CD14-positive monocyte (primary cell): ENCODE measurements around the gene MAGI3. TPM values are rescaled to one million over a fixed set of nuclear protein-coding genes. Genes with fewer than 3 reads are reported as not detected.

ENCODE experiments used
- DNase-seq, 3 donors: peaks; one replicate each; pipeline ENCODE4 v3.0.0-alpha.2; 2011 to 2022
- H2AFZ ChIP-seq: 2 replicates; pipeline ENCODE4 v1.6.0; 2012; ENCODE audit warnings: mild to moderate bottlenecking, low read depth, low read length, inconsistent platforms; ENCODE audit not compliant: insufficient read depth, poor library complexity, severe bottlenecking
- H3K27ac ChIP-seq, 2 donors: 1 replicate in 1 of 2; 2 replicates in 1 of 2; pipeline ENCODE4 v1.5.1; 2012 to 2013; ENCODE audit warnings: low read length in 2 of 2, control low read depth in 1 of 2, inconsistent platforms in 1 of 2, low read depth in 1 of 2, mild to moderate bottlenecking in 1 of 2
- H3K27me3 ChIP-seq, 2 donors: one replicate each; pipeline versions ENCODE4 v1.6.0 to v1.6.1; 2011 to 2013; ENCODE audit warnings: low read length in 2 of 2; ENCODE audit not compliant: control insufficient read depth in 2 of 2, insufficient read depth in 2 of 2
- H3K36me3 ChIP-seq, 2 donors: replicated peaks in 1 of 2; 1 replicate in 1 of 2; 2 replicates in 1 of 2; pipeline versions ENCODE4 v1.5.1 to v1.6.1; 2012 to 2013; ENCODE audit warnings: low read length in 2 of 2, control low read depth in 1 of 2, inconsistent platforms in 1 of 2, mild to moderate bottlenecking in 1 of 2; ENCODE audit not compliant: insufficient read depth in 2 of 2, control insufficient read depth in 1 of 2
- H3K4me1 ChIP-seq, 2 donors: 1 replicate in 1 of 2; 2 replicates in 1 of 2; pipeline versions ENCODE4 v1.5.1 to v1.6.1; 2012 to 2013; ENCODE audit warnings: low read length in 2 of 2, control low read depth in 1 of 2, inconsistent platforms in 1 of 2, mild to moderate bottlenecking in 1 of 2, moderate library complexity in 1 of 2; ENCODE audit not compliant: insufficient read depth in 2 of 2, control insufficient read depth in 1 of 2
- H3K4me2 ChIP-seq: replicated peaks from 2 replicates; pipeline ENCODE3; 2012; ENCODE audit warnings: low read length, moderate library complexity, mild to moderate bottlenecking; ENCODE audit not compliant: poor library complexity, severe bottlenecking; ENCODE audit errors: extremely low read depth
- H3K4me3 ChIP-seq, 3 experiments: fragments of 200-600 bp in 1 of 3; sonication (generic) in 1 of 3; replicated peaks in 1 of 3; 1 replicate in 2 of 3; 2 replicates in 1 of 3; pipeline ENCODE4 v1.5.1; 2011 to 2013; ENCODE audit warnings: low read length in 3 of 3, mild to moderate bottlenecking in 3 of 3, control low read depth in 2 of 3, low read depth in 2 of 3, inconsistent platforms in 1 of 3, moderate library complexity in 1 of 3
- H3K79me2 ChIP-seq: 2 replicates; pipeline ENCODE4 v1.6.0; 2012; ENCODE audit warnings: mild to moderate bottlenecking, control low read depth, inconsistent platforms, low read length, moderate library complexity; ENCODE audit not compliant: insufficient read depth
- H3K9ac ChIP-seq: 2 replicates; pipeline ENCODE4 v1.6.0; 2017; ENCODE audit warnings: low read length, mild to moderate bottlenecking; ENCODE audit not compliant: insufficient read depth, poor library complexity, severe bottlenecking
- H3K9me3 ChIP-seq, 2 donors: replicated peaks in 1 of 2; 1 replicate in 1 of 2; 2 replicates in 1 of 2; pipeline versions ENCODE4 v1.5.1 to v1.6.1; 2012 to 2013; ENCODE audit warnings: low read length in 2 of 2, control low read depth in 1 of 2; ENCODE audit not compliant: control insufficient read depth in 1 of 2, insufficient read depth in 1 of 2
- H4K20me1 ChIP-seq: 2 replicates; pipeline ENCODE4 v1.6.0; 2012; ENCODE audit warnings: mild to moderate bottlenecking, low read length, control low read depth, moderate library complexity; ENCODE audit not compliant: insufficient read depth
- H3K27ac Mint-ChIP-seq, 7 donors: one replicate each; pipeline ENCODE4 v1.8.0; 2020; ENCODE audit warnings: mild to moderate bottlenecking in 7 of 7, mixed read lengths in 7 of 7, moderate library complexity in 6 of 7, inconsistent platforms in 2 of 7
- H3K27me3 Mint-ChIP-seq, 3 donors: one replicate each; pipeline ENCODE4 v1.8.0; 2021 to 2022; ENCODE audit warnings: low read depth in 3 of 3, mild to moderate bottlenecking in 3 of 3, mixed read lengths in 3 of 3, moderate library complexity in 3 of 3, inconsistent platforms in 1 of 3
- H3K36me3 Mint-ChIP-seq, 2 donors: one replicate each; pipeline ENCODE4 v1.8.0; 2020; ENCODE audit warnings: mixed read lengths in 2 of 2, inconsistent platforms in 1 of 2, mild to moderate bottlenecking in 1 of 2
- H3K4me1 Mint-ChIP-seq: one replicate; pipeline ENCODE4 v1.8.0; 2020; ENCODE audit warnings: mild to moderate bottlenecking, mixed read lengths
- H3K4me3 Mint-ChIP-seq, 2 donors: one replicate each; pipeline ENCODE4 v1.8.0; 2020; ENCODE audit warnings: mild to moderate bottlenecking in 2 of 2, mixed read lengths in 2 of 2, moderate library complexity in 1 of 2
- H3K9me3 Mint-ChIP-seq, 7 donors: one replicate each; pipeline ENCODE4 v1.8.0; 2020 to 2022; ENCODE audit warnings: mixed read lengths in 7 of 7, mild to moderate bottlenecking in 6 of 7, moderate library complexity in 6 of 7, inconsistent platforms in 2 of 7
- WGBS: methylation state at CpG from one replicate; pipeline ENCODE4 v1.1.5; 2013; ENCODE audit warnings: missing lambda C conversion rate; ENCODE audit not compliant: insufficient coverage; 5-methylcytosine and 5-hydroxymethylcytosine counted together
- intact Hi-C, 2 donors: fragments of 100-400 bp; cut with micrococcal nuclease; formaldehyde crosslinking; loops; one replicate each; pipeline versions ENCODE4 v1.15.0 to v1.15.1; 2023
- polyA plus RNA-seq, 3 donors: library from polyadenylated mRNA; depleted of rRNA in 1 of 3; unstranded in 2 of 3; stranded (reverse) in 1 of 3; fragments of 300-500 nt in 2 of 3; fragments of >200 nt in 1 of 3; fragmentation: Illumina TruSeq in 2 of 3; gene quantifications; 1 replicate in 2 of 3; 2 replicates in 1 of 3; pipeline ENCODE4 v1.2.3, GENCODE V29; 2012 to 2021
- TF ChIP-seq, protein P1 (sequence below): fragments of 200-600 bp; IDR thresholded peaks from one replicate; pipeline ENCODE4 v1.8.0; 2022; ENCODE audit warnings: antibody characterized with exemption, mild to moderate bottlenecking

The MAGI3 gene
- polyA plus RNA-seq, 3 donors, result 0.36 to 0.58 (median 0.43) TPM

DNA sequence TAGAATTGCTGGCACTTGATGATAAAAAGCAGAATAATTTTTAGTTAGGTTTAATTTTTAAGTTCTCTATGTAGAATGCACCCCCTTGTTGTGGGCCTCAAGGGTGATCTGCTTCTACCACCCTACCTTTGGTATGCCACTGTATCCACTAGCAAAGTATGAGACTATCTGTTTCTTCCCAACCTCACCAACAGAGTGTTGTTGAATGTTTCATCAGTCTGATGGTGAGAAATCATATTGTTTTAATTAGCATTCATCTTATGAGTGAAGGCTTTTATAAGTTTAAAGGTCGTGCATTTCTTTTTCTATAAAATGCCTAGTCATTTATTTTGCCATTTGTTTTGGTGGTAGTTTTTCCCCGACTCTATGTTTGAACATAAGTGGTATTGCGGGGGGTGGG, 141.0 kb downstream of the MAGI3 start:
- Histone ChIP-seq H3K79me2 (no peaks in the 10 kb centered on the region), H3K27ac (no peak overlapping the region), H2AFZ (no peak overlapping the region), H3K9me3 (no peaks in the 10 kb centered on the region), H4K20me1 (no peaks in the 10 kb centered on the region), H3K36me3 (no peaks in the 10 kb centered on the region), H3K4me1 (no peaks in the 10 kb centered on the region), H3K4me2 (no peak overlapping the region), H3K27me3 (no peaks in the 10 kb centered on the region), H3K4me3 (no peak overlapping the region), H3K9ac (no peak overlapping the region)
- no CpG with 5 or more reads among the region's 3 CpGs for WGBS
- TF ChIP-seq, protein P1, sequence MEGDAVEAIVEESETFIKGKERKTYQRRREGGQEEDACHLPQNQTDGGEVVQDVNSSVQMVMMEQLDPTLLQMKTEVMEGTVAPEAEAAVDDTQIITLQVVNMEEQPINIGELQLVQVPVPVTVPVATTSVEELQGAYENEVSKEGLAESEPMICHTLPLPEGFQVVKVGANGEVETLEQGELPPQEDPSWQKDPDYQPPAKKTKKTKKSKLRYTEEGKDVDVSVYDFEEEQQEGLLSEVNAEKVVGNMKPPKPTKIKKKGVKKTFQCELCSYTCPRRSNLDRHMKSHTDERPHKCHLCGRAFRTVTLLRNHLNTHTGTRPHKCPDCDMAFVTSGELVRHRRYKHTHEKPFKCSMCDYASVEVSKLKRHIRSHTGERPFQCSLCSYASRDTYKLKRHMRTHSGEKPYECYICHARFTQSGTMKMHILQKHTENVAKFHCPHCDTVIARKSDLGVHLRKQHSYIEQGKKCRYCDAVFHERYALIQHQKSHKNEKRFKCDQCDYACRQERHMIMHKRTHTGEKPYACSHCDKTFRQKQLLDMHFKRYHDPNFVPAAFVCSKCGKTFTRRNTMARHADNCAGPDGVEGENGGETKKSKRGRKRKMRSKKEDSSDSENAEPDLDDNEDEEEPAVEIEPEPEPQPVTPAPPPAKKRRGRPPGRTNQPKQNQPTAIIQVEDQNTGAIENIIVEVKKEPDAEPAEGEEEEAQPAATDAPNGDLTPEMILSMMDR, result no peak
- Mint-ChIP-seq H3K4me3 (no peak overlapping the region), H3K4me1 (no peaks in the 10 kb centered on the region), H3K27me3 (peaks cover 0 to 2% (median 0%) of the 10 kb centered on the region in 3 donors), H3K36me3 (no peaks in the 10 kb centered on the region), H3K27ac (no peak overlapping the region), H3K9me3 (peaks cover 0 to 6% (median 1%) of the 10 kb centered on the region in 7 donors)
- intact Hi-C loops, result no loop called here
- no peak for DNase-seq

DNA sequence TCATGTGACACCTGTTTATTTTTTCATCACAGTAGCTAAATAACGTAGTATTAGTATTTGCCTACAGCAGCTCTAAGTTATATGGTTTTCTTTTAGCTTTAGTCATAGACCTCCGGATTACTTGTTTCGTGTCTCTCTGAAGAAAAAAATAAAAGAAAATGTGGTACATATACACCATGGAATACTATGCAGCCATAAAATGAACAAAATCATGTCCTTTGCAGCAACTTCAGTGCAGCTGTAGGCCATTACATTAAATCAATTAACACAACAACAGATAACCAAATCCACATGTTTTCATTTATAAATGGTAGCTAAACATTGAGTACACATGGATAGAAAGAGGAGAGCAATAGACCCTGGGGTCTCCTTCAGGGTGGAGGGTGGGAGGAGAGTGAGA, 142.7 kb downstream of the MAGI3 start:
- H3K9ac ChIP-seq, result no peak overlapping the region
- WGBS, result no CpG with 5 or more reads among the region's 3 CpGs
- no peaks in the 10 kb centered on the region for H3K27me3 ChIP-seq
- no peaks in the 10 kb centered on the region for H3K4me1 ChIP-seq
- peaks cover 0 to 4% (median 2%) of the 10 kb centered on the region in 7 donors for H3K9me3 Mint-ChIP-seq
- no peak overlapping the region for H3K4me2 ChIP-seq
- no peak overlapping the region for H2AFZ ChIP-seq
- no peaks in the 10 kb centered on the region for H3K79me2 ChIP-seq
- TF ChIP-seq, protein P1, result no peak
- H3K4me1 Mint-ChIP-seq, result no peaks in the 10 kb centered on the region
- H3K27ac Mint-ChIP-seq, result no peak overlapping the region
- no peak overlapping the region for H3K4me3 Mint-ChIP-seq
- peaks cover 0 to 2% (median 0%) of the 10 kb centered on the region in 3 donors for H3K27me3 Mint-ChIP-seq
- H4K20me1 ChIP-seq, result no peaks in the 10 kb centered on the region
- H3K36me3 Mint-ChIP-seq, result no peaks in the 10 kb centered on the region
- H3K36me3 ChIP-seq, result no peaks in the 10 kb centered on the region
- no peak overlapping the region for H3K27ac ChIP-seq
- no peak for DNase-seq
- no peak overlapping the region for H3K4me3 ChIP-seq
- peaks cover 0 to 4% of the 10 kb centered on the region in 2 donors for H3K9me3 ChIP-seq
- intact Hi-C loops, result no loop called here
